Activated CD4-positive, alpha-beta T cell treated with anti-CD3 and anti-CD28 coated beads, Interleukin-2, amount 50 U/mL, for 4 hours (primary cell): ENCODE results near the gene STARD5.
A peak's percentile ranks its signal among the peaks of the same experiment; 100 is the strongest.

ENCODE experiments used
- DNase-seq, 2 experiments: peaks; one replicate each; pipeline ENCODE4 v3.0.0-alpha.2; 2020

The STARD5 gene

GRCh38 chr15:81309647-81310450, 14.1 kb downstream of the STARD5 start:
- DNase-seq = no peak

- no peak for DNase-seq
Measured at GRCh38 chr15:81308260-81308659, 15.7 kb downstream of the STARD5 start.

- no peak for DNase-seq
Measured at GRCh38 chr15:81304226-81304625, 19.7 kb downstream of the STARD5 start.

- no peak for DNase-seq
Measured at GRCh38 chr15:81303244-81304225, 20.4 kb downstream of the STARD5 start.

GRCh38 chr15:81302701-81303109, 21.2 kb downstream of the STARD5 start:
- DNase-seq = no peak

- no peak for DNase-seq
Measured at GRCh38 chr15:81301815-81302399, 22.0 kb downstream of the STARD5 start.

- DNase-seq = no peak
Measured at GRCh38 chr15:81301385-81301784, 22.6 kb downstream of the STARD5 start.

- no peak for DNase-seq
Measured at GRCh38 chr15:81299630-81300273, 24.2 kb downstream of the STARD5 start.

- no peak for DNase-seq
Measured at GRCh38 chr15:81299156-81299555, 24.8 kb downstream of the STARD5 start.

GRCh38 chr15:81298611-81299010, 25.3 kb downstream of the STARD5 start:
- DNase-seq = no peak

- peak in 1 of 2 experiments; percentile 19 for DNase-seq
Measured at GRCh38 chr15:81297603-81298575, 26.1 kb downstream of the STARD5 start.

- no peak for DNase-seq
Measured at GRCh38 chr15:81297147-81297572, 26.8 kb downstream of the STARD5 start.

GRCh38 chr15:81296673-81297072, 27.3 kb downstream of the STARD5 start:
- DNase-seq = peak; percentile 34 to 42

- no peak for DNase-seq
Measured at GRCh38 chr15:81296186-81296585, 27.8 kb downstream of the STARD5 start.

- DNase-seq = no peak
Measured at GRCh38 chr15:81295486-81296121, 28.3 kb downstream of the STARD5 start.

- DNase-seq = no peak
Measured at GRCh38 chr15:81294516-81294880, 29.4 kb downstream of the STARD5 start.

- DNase-seq = peak; percentile 55 to 59
Measured at GRCh38 chr15:81293728-81294515, 30.0 kb downstream of the STARD5 start.

- peak; percentile 28 to 34 for DNase-seq
Measured at GRCh38 chr15:81292523-81293001, 31.4 kb downstream of the STARD5 start.

- DNase-seq = no peak
Measured at GRCh38 chr15:81291916-81292522, 31.9 kb downstream of the STARD5 start.

- DNase-seq = no peak
Measured at GRCh38 chr15:81289910-81290309, 34.0 kb downstream of the STARD5 start.
